RWPE2 (cell line): ENCODE results near the gene HIVEP2.
A peak's percentile ranks its signal among the peaks of the same experiment; 100 is the strongest.

Experiments
- ATAC-seq: fragments of 200-7000 bp; cut with Tn5 transposase; 3 replicates; pipeline ENCODE4 v1.9.1; 2021; ENCODE audit warnings: low read depth
- DNase-seq: peaks from one replicate; pipeline ENCODE4 v3.0.0-alpha.2; 2020; ENCODE audit warnings: low spot score
- H3K27ac ChIP-seq: fragments of 450-650 bp; 2 replicates; pipeline ENCODE4 v1.5.1; 2017; ENCODE audit warnings: mild to moderate bottlenecking; ENCODE audit not compliant: poor library complexity, severe bottlenecking
- H3K27me3 ChIP-seq: fragments of 250-450 bp; sonication (Bioruptor Pico); 2 replicates; pipeline ENCODE4 v1.5.1; 2021; ENCODE audit warnings: mild to moderate bottlenecking, moderate library complexity; ENCODE audit not compliant: insufficient read depth, poor library complexity, severe bottlenecking
- H3K36me3 ChIP-seq: fragments of 250-450 bp; sonication (Bioruptor Pico); 2 replicates; pipeline ENCODE4 v1.5.1; 2020; ENCODE audit warnings: low read depth, mild to moderate bottlenecking, moderate library complexity
- H3K4me1 ChIP-seq: fragments of 250-450 bp; sonication (Bioruptor Pico); 2 replicates; pipeline ENCODE4 v1.5.1; 2021; ENCODE audit warnings: mild to moderate bottlenecking, moderate library complexity; ENCODE audit not compliant: insufficient read depth, poor library complexity, severe bottlenecking
- H3K4me3 ChIP-seq: fragments of 250-450 bp; sonication (Bioruptor Pico); 2 replicates; pipeline ENCODE4 v1.5.1; 2021; ENCODE audit warnings: mild to moderate bottlenecking, moderate library complexity; ENCODE audit not compliant: severe bottlenecking
- H3K9me3 ChIP-seq: fragments of 250-450 bp; sonication (Bioruptor Pico); 2 replicates; pipeline ENCODE4 v1.5.1; 2021; ENCODE audit warnings: mild to moderate bottlenecking, moderate library complexity; ENCODE audit not compliant: severe bottlenecking
- CTCF ChIP-seq: fragments of 450-650 bp; IDR thresholded peaks from one replicate; pipeline ENCODE4 v1.5.1; 2017; ENCODE audit warnings: mild to moderate bottlenecking, moderate library complexity; ENCODE audit not compliant: poor library complexity, severe bottlenecking

Gene HIVEP2

GRCh38 chr6:142946181-142946923 lies 1.4 kb upstream of the HIVEP2 start:
- ATAC-seq: peak; percentile 69
- no peaks in the 10 kb centered on the region for H3K9me3 ChIP-seq
- H3K4me1 ChIP-seq: peaks cover 29% of the 10 kb centered on the region
- H3K27ac ChIP-seq: peak overlapping the region; percentile 88
- H3K36me3 ChIP-seq: no peaks in the 10 kb centered on the region
- H3K4me3 ChIP-seq: peak overlapping the region; percentile 88
- no peaks in the 10 kb centered on the region for H3K27me3 ChIP-seq
- peak; percentile 99 for DNase-seq
- no peak for TF ChIP-seq CTCF

GRCh38 chr6:142945446-142946180 lies 637 bp upstream of the HIVEP2 start:
- peak overlapping the region; percentile 88 for H3K27ac ChIP-seq
- H3K27me3 ChIP-seq: no peaks in the 10 kb centered on the region
- H3K36me3 ChIP-seq: no peaks in the 10 kb centered on the region
- H3K4me3 ChIP-seq: peak overlapping the region; percentile 88
- H3K4me1 ChIP-seq: peaks cover 36% of the 10 kb centered on the region
- DNase-seq (peak; percentile 72), ATAC-seq (peak; percentile 11)
- H3K9me3 ChIP-seq: no peaks in the 10 kb centered on the region
- TF ChIP-seq CTCF: no peak

DNA sequence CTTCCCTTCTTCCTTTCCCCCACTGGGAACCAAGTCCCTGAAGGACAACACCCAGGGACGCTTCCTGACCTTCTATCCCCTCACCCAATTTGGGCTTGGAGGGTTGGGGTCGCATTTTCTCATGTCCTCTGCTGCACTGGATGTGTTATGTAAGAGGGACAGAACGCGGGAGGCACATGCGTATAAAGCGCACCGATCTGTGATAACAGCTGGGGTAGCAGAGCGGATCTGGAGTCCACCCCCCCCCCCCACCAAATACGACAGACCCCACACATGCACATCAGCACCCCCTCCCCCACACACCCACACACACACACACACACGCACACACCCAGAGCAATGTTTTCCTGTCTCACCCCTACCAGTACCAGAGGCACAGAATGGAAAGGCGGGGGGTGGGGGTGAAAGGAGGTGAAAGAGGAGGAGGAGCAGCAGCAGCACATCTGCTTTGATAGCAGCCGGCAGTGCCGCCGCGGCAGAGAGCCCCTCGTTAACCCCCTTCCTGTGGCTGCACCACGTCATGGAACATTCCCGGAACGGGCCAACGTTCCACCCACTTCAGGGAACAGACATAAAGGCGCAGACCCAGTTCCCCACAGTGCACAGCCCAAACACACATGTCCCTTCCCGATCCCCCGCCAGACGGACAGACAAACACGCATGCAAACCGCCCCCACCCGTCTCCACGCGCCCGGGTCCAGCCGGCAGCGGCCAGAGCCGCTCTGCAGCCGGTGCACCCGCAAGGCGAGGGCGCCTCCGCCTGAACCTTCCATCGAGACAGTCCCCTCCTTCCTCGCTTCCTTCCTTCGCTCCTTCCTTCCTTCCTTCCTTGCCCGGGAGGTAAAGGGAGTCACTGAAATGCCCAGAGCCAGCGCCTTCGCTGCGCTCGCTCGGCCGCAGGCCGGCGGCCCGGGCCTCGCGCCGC lies 590 bp downstream of the HIVEP2 start:
- peak overlapping the region; percentile 88 for H3K27ac ChIP-seq
- no peaks in the 10 kb centered on the region for H3K36me3 ChIP-seq
- peak overlapping the region; percentile 88 for H3K4me3 ChIP-seq
- H3K27me3 ChIP-seq: no peaks in the 10 kb centered on the region
- DNase-seq (peak; percentile 81), ATAC-seq (peak; percentile 8)
- H3K4me1 ChIP-seq: peaks cover 46% of the 10 kb centered on the region
- no peaks in the 10 kb centered on the region for H3K9me3 ChIP-seq
- TF ChIP-seq CTCF: no peak

GRCh38 chr6:142943711-142944123 lies 1.3 kb downstream of the HIVEP2 start:
- H3K4me1 ChIP-seq: peaks cover 49% of the 10 kb centered on the region
- H3K36me3 ChIP-seq: no peaks in the 10 kb centered on the region
- no peaks in the 10 kb centered on the region for H3K27me3 ChIP-seq
- TF ChIP-seq CTCF: no peak
- H3K4me3 ChIP-seq: peak overlapping the region; percentile 88
- DNase-seq (no peak), ATAC-seq (no peak)
- peak overlapping the region; percentile 88 for H3K27ac ChIP-seq
- no peaks in the 10 kb centered on the region for H3K9me3 ChIP-seq
